ENCODE measurements around the gene DIAPH1.
A peak's percentile ranks its signal among the peaks of the same experiment; 100 is the strongest.

DIAPH1 gene

GRCh38 chr5:141618804-141619554 is at the start of gene DIAPH1:
Gene DIAPH1 (minus strand): TSS chr5:141619000. CDS start chr5:141618914, 86 bp downstream.
- Histone ChIP-seq H4K20me1 (peaks cover 18% of the 10 kb centered on the region; the same call in 1 of the 2 replicates), H3K27me3 (no peaks in the 10 kb centered on the region), H3K4me3 (peak within 1 kb of the TSS; percentile 100), H3K36me3 (peaks cover 46% of the 10 kb centered on the region), H3K27ac (peak within 1 kb of the TSS; percentile 94), H3K9ac (peak within 1 kb of the TSS; percentile 96), H3K4me2 (peak within 1 kb of the TSS; percentile 86), H3K4me1 (peaks cover 38% of the 10 kb centered on the region), H3K9me3 (no peaks in the 10 kb centered on the region)
- no peak for TF ChIP-seq Cebpa-rat (IDR thresholded peaks at IDR 0.05)

GRCh38 chr5:141665995-141666940 is 47.5 kb upstream of the DIAPH1 start:
- Histone ChIP-seq H3K4me2 (no peak overlapping the region), H3K9ac (no peak overlapping the region), H3K4me3 (no peak overlapping the region), H3K4me1 (peaks cover 4% of the 10 kb centered on the region; the same call in 1 of the 2 replicates), H3K27me3 (no peaks in the 10 kb centered on the region), H3K36me3 (no peaks in the 10 kb centered on the region), H3K27ac (no peak overlapping the region), H4K20me1 (no peaks in the 10 kb centered on the region), H3K9me3 (no peaks in the 10 kb centered on the region)
- no peak for TF ChIP-seq Cebpa-rat (IDR thresholded peaks at IDR 0.05)

- no peaks in the 10 kb centered on the region for H3K9me3 ChIP-seq
- H3K27me3 ChIP-seq, result no peaks in the 10 kb centered on the region
- H4K20me1 ChIP-seq, result no peaks in the 10 kb centered on the region
- no peak for TF ChIP-seq Cebpa-rat (IDR thresholded peaks at IDR 0.05)
- peak overlapping the region; percentile 28; the same call in 1 of the 2 replicates for H3K4me2 ChIP-seq
- H3K4me1 ChIP-seq, result peaks cover 4% of the 10 kb centered on the region; the same call in 1 of the 2 replicates
- no peak overlapping the region for H3K9ac ChIP-seq
- H3K27ac ChIP-seq, result no peak overlapping the region
- no peaks in the 10 kb centered on the region for H3K36me3 ChIP-seq
- H3K4me3 ChIP-seq, result no peak overlapping the region
Measured at GRCh38 chr5:141664733-141665461, 46.1 kb upstream of the DIAPH1 start.

GRCh38 chr5:141663506-141663905 is 44.7 kb upstream of the DIAPH1 start:
- Histone ChIP-seq H3K9me3 (no peaks in the 10 kb centered on the region), H3K27me3 (no peaks in the 10 kb centered on the region), H3K4me1 (peaks cover 4% of the 10 kb centered on the region; the same call in 1 of the 2 replicates), H3K9ac (no peak overlapping the region), H3K4me3 (no peak overlapping the region), H3K36me3 (no peaks in the 10 kb centered on the region), H3K4me2 (no peak overlapping the region), H3K27ac (no peak overlapping the region), H4K20me1 (no peaks in the 10 kb centered on the region)
- no peak for TF ChIP-seq Cebpa-rat (IDR thresholded peaks at IDR 0.05)

GRCh38 chr5:141662028-141662427 is 43.2 kb upstream of the DIAPH1 start:
- Histone ChIP-seq H3K27me3 (no peaks in the 10 kb centered on the region), H3K4me2 (no peak overlapping the region), H3K9me3 (no peaks in the 10 kb centered on the region), H3K4me3 (no peak overlapping the region), H4K20me1 (no peaks in the 10 kb centered on the region), H3K36me3 (no peaks in the 10 kb centered on the region), H3K27ac (no peak overlapping the region), H3K4me1 (peaks cover 7% of the 10 kb centered on the region; the same call in 1 of the 2 replicates), H3K9ac (no peak overlapping the region)
- no peak for TF ChIP-seq Cebpa-rat (IDR thresholded peaks at IDR 0.05)

- Histone ChIP-seq H3K27me3 (no peaks in the 10 kb centered on the region), H3K4me2 (no peak overlapping the region), H3K9me3 (no peaks in the 10 kb centered on the region), H3K36me3 (0 out of 2 replicates have a peak, but pooled peaks cover 5% of the 10 kb centered on the region), H3K9ac (no peak overlapping the region), H4K20me1 (no peaks in the 10 kb centered on the region), H3K4me3 (no peak overlapping the region), H3K4me1 (peaks cover 5% of the 10 kb centered on the region; the same call in 1 of the 2 replicates), H3K27ac (no peak overlapping the region)
- no peak for TF ChIP-seq Cebpa-rat (IDR thresholded peaks at IDR 0.05)
Measured at GRCh38 chr5:141657937-141658545, 39.2 kb upstream of the DIAPH1 start.

- no peak overlapping the region for H3K27ac ChIP-seq
- H3K4me1 ChIP-seq, result peaks cover 5% of the 10 kb centered on the region; the same call in 1 of the 2 replicates
- TF ChIP-seq Cebpa-rat (IDR thresholded peaks at IDR 0.05), result no peak
- no peaks in the 10 kb centered on the region for H4K20me1 ChIP-seq
- 0 out of 2 replicates have a peak, but pooled peaks cover 5% of the 10 kb centered on the region for H3K36me3 ChIP-seq
- H3K4me2 ChIP-seq, result no peak overlapping the region
- no peak overlapping the region for H3K9ac ChIP-seq
- no peaks in the 10 kb centered on the region for H3K9me3 ChIP-seq
- H3K4me3 ChIP-seq, result no peak overlapping the region
- H3K27me3 ChIP-seq, result no peaks in the 10 kb centered on the region
Measured at GRCh38 chr5:141657404-141657803, 38.6 kb upstream of the DIAPH1 start.

GRCh38 chr5:141656396-141656795 is 37.6 kb upstream of the DIAPH1 start:
- Histone ChIP-seq H3K27me3 (no peaks in the 10 kb centered on the region), H4K20me1 (no peaks in the 10 kb centered on the region), H3K9ac (no peak overlapping the region), H3K36me3 (0 out of 2 replicates have a peak, but pooled peaks cover 5% of the 10 kb centered on the region), H3K9me3 (no peaks in the 10 kb centered on the region), H3K4me3 (no peak overlapping the region), H3K4me1 (peaks cover 13% of the 10 kb centered on the region), H3K27ac (no peak overlapping the region), H3K4me2 (no peak overlapping the region)
- TF ChIP-seq Cebpa-rat (IDR thresholded peaks at IDR 0.05), result no peak

- peaks cover 23% of the 10 kb centered on the region for H3K4me1 ChIP-seq
- H3K27me3 ChIP-seq, result no peaks in the 10 kb centered on the region
- H3K36me3 ChIP-seq, result 0 out of 2 replicates have a peak, but pooled peaks cover 5% of the 10 kb centered on the region
- no peak for TF ChIP-seq Cebpa-rat (IDR thresholded peaks at IDR 0.05)
- H4K20me1 ChIP-seq, result no peaks in the 10 kb centered on the region
- no peak overlapping the region for H3K4me3 ChIP-seq
- H3K4me2 ChIP-seq, result no peak overlapping the region
- H3K9ac ChIP-seq, result no peak overlapping the region
- no peak overlapping the region for H3K27ac ChIP-seq
- H3K9me3 ChIP-seq, result no peaks in the 10 kb centered on the region
Measured at GRCh38 chr5:141655020-141655419, 36.2 kb upstream of the DIAPH1 start.
